NCI-H1105 (cell line): ENCODE results near the gene ZNF273.
"Not testable (repeated sequence)": the region's sequence is repeated elsewhere in the genome, so short reads cannot be mapped to it uniquely, and the experiment has no call there.

Source experiments
- DNase-seq: peaks from one replicate; lab custom pipeline; 2025; lab: John Stamatoyannopoulos, UW

ZNF273 gene

DNA sequence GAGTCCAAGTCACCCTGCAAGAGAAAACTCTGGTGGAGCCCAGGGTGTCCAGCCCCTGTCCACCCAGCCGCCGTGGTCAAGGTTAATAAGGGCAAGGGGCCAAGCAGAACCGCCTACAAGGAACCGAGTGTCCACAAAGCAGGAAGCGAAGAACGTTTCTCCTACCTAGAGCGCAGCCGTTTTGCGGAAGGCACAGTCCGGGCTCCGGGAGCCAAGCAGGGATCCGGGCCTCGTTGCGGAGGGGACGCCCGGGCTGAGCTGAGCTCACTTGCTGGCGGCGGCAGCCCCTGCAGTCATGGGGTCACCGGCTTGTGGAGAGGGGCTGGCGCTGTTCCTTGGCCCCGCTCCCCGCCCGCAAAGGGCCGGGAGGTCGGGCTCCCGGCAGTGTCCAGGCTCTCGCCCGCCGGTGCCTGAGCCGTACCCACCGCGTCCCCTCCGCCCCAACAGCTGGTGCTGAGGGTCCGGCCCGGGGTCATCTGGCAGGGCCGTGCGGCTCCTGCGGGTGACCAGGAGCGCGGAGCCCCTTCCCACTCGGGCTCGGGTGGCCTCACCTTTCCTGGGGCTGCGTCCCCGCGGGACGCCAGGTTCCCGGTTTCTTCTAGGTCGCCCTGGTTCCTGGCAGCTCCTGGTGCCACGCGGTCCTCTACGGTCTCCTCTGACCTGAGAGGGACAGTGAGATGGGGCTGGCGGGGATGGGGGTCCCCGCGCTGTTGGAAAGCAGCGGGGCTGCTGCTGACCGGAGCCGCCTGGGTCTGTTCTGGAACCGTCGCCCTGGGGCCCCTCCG is 14.0 kb upstream of the ZNF273 start:
- no peak for DNase-seq

DNA sequence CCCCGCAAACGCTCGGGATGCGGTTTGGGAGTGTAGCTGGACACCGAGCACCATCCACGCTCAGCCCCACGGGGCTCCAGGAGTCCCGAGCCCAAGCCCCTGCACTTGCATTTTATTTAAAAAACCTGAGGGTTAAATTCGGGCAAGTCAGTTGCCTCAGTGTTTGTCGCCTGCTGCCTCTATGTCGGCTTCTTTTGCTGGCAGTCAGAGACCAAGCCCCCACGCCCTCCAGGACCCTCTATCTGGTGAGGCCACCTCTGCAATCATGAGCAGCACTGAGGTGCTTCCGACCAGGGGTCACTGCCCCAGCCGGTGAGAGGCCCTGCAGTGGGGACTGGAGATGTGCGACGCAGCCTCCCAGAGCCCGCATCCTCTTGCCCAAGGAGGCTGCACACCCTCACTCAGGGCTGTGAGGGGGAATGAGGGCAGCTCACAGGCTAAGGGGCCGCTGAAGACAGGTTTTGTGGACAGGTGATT is 13.3 kb upstream of the ZNF273 start:
- no peak for DNase-seq

DNA sequence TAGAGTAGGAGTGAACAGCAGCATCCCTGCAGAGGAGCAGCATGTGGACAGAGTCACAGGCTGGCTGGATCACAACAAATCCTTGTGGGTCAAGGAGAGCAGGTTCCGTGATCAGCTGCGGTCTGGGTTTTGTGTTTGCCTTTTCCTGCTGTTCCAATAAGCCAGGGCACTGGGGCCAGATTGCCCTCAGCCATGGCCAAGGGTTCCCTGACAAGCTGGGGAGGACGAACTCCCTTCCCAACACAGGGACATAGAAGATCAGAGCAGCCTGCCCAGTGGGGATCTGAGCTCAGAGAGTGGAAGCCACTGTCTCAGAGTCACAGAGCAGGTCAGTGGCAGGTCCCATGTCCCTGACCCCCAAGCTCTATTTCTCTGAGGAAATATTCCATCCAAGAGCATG is 12.8 kb upstream of the ZNF273 start:
- DNase-seq, result not testable (repeated sequence)

- no peak for DNase-seq
Observed at GRCh38 chr7:64890761-64891362, 12.2 kb upstream of the ZNF273 start.

GRCh38 chr7:64891363-64892081 is 11.6 kb upstream of the ZNF273 start:
- DNase-seq, result not testable (repeated sequence)

DNA sequence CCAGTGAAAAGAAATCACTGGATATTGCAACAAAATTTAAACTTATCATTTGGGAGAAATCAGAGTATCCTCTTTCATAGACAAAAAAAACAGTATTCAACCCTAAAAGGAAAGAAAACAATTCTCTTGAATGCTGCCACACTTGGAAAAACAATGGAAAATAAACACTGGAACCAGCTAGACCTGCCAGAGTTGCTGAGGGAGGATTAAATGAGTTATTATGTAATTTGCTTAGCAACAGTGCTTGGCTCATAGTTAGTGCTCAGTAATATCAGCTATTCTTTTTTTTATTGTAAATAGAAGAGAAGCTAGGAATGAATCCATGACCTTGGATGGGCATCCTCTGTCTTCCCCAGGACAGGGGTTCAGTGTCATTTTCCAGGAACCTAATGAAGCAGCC is 11.0 kb upstream of the ZNF273 start:
- no peak for DNase-seq

GRCh38 chr7:64892666-64893309 is 10.3 kb upstream of the ZNF273 start:
- no peak for DNase-seq

GRCh38 chr7:64893401-64893800 is 9.7 kb upstream of the ZNF273 start:
- no peak for DNase-seq

GRCh38 chr7:64902461-64902805 is 640 bp upstream of the ZNF273 start:
- not testable (repeated sequence) for DNase-seq

- no peak for DNase-seq
Observed at GRCh38 chr7:64904008-64904407, 935 bp downstream of the ZNF273 start.

GRCh38 chr7:64905133-64905532 is 2.1 kb downstream of the ZNF273 start:
- no peak for DNase-seq

GRCh38 chr7:64905547-64905946 is 2.5 kb downstream of the ZNF273 start:
- no peak for DNase-seq

DNA sequence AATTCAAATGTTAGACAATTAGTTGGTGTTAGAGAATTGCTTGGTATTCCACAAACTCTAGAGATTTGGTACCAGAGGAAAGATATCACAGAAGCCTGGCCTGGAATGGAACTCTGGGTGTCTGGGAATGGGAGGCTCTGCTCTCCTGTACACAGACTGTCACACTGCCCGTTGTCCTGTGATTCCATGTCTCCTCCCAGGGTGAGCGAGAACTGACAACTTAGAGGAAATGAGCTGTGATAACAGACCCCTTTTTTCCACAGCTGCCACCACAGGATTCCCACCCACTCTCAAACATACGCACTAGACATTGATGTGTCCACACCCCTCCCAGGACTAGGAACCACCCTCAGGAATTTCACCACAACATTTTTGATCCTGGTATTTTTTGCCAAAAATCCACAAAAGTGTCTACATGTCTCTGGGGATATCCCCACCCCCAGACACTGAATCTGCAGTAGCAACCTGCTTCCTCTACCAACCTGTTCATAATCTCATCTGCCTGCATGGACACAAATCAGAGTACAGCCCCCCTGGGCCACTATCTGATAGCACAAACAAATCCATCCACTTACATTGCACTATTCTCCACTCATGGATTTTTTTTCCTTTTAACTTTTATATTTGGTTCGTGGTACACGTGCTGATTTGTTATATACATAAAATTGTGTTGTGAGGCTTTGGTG is 4.7 kb downstream of the ZNF273 start:
- no peak for DNase-seq

DNA sequence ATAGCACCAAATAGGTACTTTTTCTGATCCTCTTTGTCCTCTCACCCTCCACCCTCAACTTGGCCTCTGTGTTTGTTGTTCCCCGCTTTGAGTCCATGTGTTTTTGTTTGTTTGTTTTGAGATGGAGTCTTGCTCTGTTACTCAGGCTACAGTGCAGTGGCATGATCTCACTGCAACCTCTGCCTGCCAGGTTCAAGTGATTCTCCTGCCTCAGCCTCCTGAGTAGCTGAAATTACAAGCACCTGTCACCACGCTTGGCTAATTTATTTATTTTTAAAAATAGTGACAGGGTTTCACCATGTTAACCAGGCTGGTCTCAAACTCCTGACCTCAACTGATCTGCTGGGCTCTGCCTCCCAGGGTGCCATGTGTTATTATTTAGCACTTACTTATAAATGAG is 5.3 kb downstream of the ZNF273 start:
- DNase-seq, result no peak

- DNase-seq, result no peak
Observed at GRCh38 chr7:64914557-64914956, 11.5 kb downstream of the ZNF273 start.

GRCh38 chr7:64915301-64915700 is 12.2 kb downstream of the ZNF273 start:
- not testable (repeated sequence) for DNase-seq

- DNase-seq, result not testable (repeated sequence)
Observed at GRCh38 chr7:64928252-64929187, 25.4 kb downstream of the ZNF273 start.

DNA sequence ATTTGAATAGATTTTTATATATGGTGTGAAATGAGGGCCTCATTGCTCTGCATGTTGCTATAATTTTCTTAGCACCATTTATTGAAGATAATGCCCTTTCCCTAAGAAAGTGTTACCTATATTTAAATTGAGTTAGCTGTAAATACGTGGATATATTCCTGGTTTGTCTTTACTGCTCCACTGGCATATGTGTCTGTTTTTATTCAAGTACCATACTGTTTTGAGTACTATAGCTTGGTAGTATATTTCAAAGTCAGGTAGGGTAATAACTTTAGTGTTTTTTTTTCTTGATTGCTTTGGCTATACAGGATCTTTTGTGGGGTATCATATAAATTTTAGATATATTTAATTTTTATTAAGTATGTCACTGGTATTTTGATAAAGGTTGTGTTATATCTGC is 31.4 kb downstream of the ZNF273 start:
- no peak for DNase-seq

DNA sequence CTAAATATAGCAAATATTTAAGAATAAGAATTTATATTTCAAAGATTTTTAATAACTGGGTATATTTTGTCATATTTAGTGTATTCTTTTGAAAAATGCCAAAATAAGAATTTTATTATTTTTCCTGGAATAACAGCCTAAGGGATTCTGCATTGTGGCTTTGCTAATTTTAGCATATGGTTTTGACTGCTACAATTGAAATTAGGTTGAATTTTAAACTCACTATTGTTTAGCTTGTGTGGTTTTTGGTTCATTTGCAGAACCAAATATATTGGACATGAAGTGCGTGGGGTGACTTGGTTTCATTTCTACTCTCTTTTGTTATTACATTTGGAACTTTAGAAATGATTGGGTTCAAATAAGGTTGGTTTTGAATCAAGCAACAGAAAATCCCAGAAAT is 35.5 kb downstream of the ZNF273 start:
- no peak for DNase-seq

- not testable (repeated sequence) for DNase-seq
Observed at GRCh38 chr7:64940021-64940420, 36.9 kb downstream of the ZNF273 start.
